Measurements from ENCODE around the gene ANKRD44.

Gene ANKRD44

GRCh38 chr2:197236816-197237215, 73.8 kb downstream of the ANKRD44 start:
- peaks cover 48% of the 10 kb centered on the region for H3K4me1 ChIP-seq (ENCODE audit: insufficient read depth, low read length, severe bottlenecking)
- H3F3A ChIP-seq (ENCODE audit: insufficient read depth, low read length) = no peaks in the 10 kb centered on the region
- H3K4me2 ChIP-seq (ENCODE audit: low read length) = no peak overlapping the region
- no peaks in the 10 kb centered on the region for H3K36me3 ChIP-seq (ENCODE audit: insufficient read depth, low read length)
- H3K4me3 ChIP-seq (ENCODE audit: low read depth, low read length, poor library complexity, severe bottlenecking) = no peak overlapping the region
- no peaks in the 10 kb centered on the region for H3K27me3 ChIP-seq (ENCODE audit: insufficient read depth, low read length)
- H2AFZ ChIP-seq (ENCODE audit: low read length) = no peak overlapping the region
- H3K9me3 ChIP-seq (ENCODE audit: low read length) = no peaks in the 10 kb centered on the region
- peak overlapping the region; percentile 7 for H3K27ac ChIP-seq (ENCODE audit: low read depth, low read length, poor library complexity, severe bottlenecking)
- no peaks in the 10 kb centered on the region for H3K9me2 ChIP-seq (ENCODE audit: low read depth, low read length)
- H4K20me1 ChIP-seq (ENCODE audit: insufficient read depth, low read length) = no peaks in the 10 kb centered on the region
- H3K79me2 ChIP-seq (ENCODE audit: insufficient read depth, low read length) = peaks cover 14% of the 10 kb centered on the region
- TF ChIP-seq EZH2 (IDR thresholded peaks at IDR 0.05; ENCODE audit: borderline replicate concordance, low read length) (no peak), CTCF (IDR thresholded peaks at IDR 0.05; ENCODE audit: low read length) (no peak)
- no peak overlapping the region for H3K9ac ChIP-seq (ENCODE audit: low read length)

- Histone ChIP-seq H3K9me3 (ENCODE audit: low read length) (no peaks in the 10 kb centered on the region), H3K27ac (ENCODE audit: low read depth, low read length, poor library complexity, severe bottlenecking) (peak overlapping the region; percentile 7), H3K4me1 (ENCODE audit: insufficient read depth, low read length, severe bottlenecking) (peaks cover 47% of the 10 kb centered on the region), H3K9ac (ENCODE audit: low read length) (no peak overlapping the region), H2AFZ (ENCODE audit: low read length) (no peak overlapping the region), H3K4me3 (ENCODE audit: low read depth, low read length, poor library complexity, severe bottlenecking) (no peak overlapping the region), H3K79me2 (ENCODE audit: insufficient read depth, low read length) (peaks cover 14% of the 10 kb centered on the region), H3K9me2 (ENCODE audit: low read depth, low read length) (no peaks in the 10 kb centered on the region), H3K36me3 (ENCODE audit: insufficient read depth, low read length) (no peaks in the 10 kb centered on the region), H4K20me1 (ENCODE audit: insufficient read depth, low read length) (no peaks in the 10 kb centered on the region), H3F3A (ENCODE audit: insufficient read depth, low read length) (no peaks in the 10 kb centered on the region), H3K4me2 (ENCODE audit: low read length) (no peak overlapping the region), H3K27me3 (ENCODE audit: insufficient read depth, low read length) (no peaks in the 10 kb centered on the region)
- no peak for TF ChIP-seq CTCF (IDR thresholded peaks at IDR 0.05; ENCODE audit: low read length)
- TF ChIP-seq EZH2 (IDR thresholded peaks at IDR 0.05; ENCODE audit: borderline replicate concordance, low read length) = no peak
Measured at GRCh38 chr2:197236159-197236558, 74.4 kb downstream of the ANKRD44 start.

DNA sequence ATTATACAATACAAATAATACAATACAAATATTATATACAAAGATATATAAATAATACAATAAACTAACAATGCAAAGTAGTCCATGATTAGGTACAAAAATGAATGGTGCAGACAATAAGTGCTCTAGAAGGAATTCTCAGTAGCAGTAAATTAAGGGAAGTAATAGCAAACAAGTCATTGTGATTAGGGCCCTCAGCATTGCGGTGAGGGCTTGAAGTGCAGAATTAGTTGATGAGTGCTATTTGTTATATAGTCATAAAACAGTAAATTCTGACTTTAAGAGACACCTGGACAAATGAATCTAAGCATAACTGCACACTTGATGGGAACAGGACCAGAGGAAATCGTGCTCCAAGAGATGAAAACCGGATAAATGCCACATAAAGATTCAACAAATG, 74.9 kb downstream of the ANKRD44 start:
- Histone ChIP-seq H3K79me2 (ENCODE audit: insufficient read depth, low read length) (peaks cover 14% of the 10 kb centered on the region), H3K27ac (ENCODE audit: low read depth, low read length, poor library complexity, severe bottlenecking) (no peak overlapping the region)
- TF ChIP-seq EZH2 (IDR thresholded peaks at IDR 0.05; ENCODE audit: borderline replicate concordance, low read length) (no peak), CTCF (IDR thresholded peaks at IDR 0.05; ENCODE audit: low read length) (no peak)

More for the DNA sequence above, 74.9 kb downstream of the ANKRD44 start:
- H3K4me1 ChIP-seq (ENCODE audit: insufficient read depth, low read length, severe bottlenecking) = peaks cover 42% of the 10 kb centered on the region
- H2AFZ ChIP-seq (ENCODE audit: low read length) = no peak overlapping the region
- H3K27me3 ChIP-seq (ENCODE audit: insufficient read depth, low read length) = no peaks in the 10 kb centered on the region
- no peaks in the 10 kb centered on the region for H3K9me2 ChIP-seq (ENCODE audit: low read depth, low read length)
- no peak overlapping the region for H3K9ac ChIP-seq (ENCODE audit: low read length)
- no peaks in the 10 kb centered on the region for H3F3A ChIP-seq (ENCODE audit: insufficient read depth, low read length)
- no peak overlapping the region for H3K4me2 ChIP-seq (ENCODE audit: low read length)
- H3K36me3 ChIP-seq (ENCODE audit: insufficient read depth, low read length) = no peaks in the 10 kb centered on the region
- H3K4me3 ChIP-seq (ENCODE audit: low read depth, low read length, poor library complexity, severe bottlenecking) = no peak overlapping the region
- no peaks in the 10 kb centered on the region for H4K20me1 ChIP-seq (ENCODE audit: insufficient read depth, low read length)
- H3K9me3 ChIP-seq (ENCODE audit: low read length) = no peaks in the 10 kb centered on the region
